K562 (cell line): ENCODE data around the gene LRPAP1. TPM values are rescaled to one million over a fixed set of nuclear protein-coding genes. Genes with fewer than 3 reads are reported as not detected.

Experiments used
- BMI1 ChIP-seq: fragments of 150-350 bp; IDR thresholded peaks from 2 replicates; pipeline ENCODE4 v1.6.1; 2014; ENCODE audit warnings: low read length
- CCNT2 ChIP-seq: IDR thresholded peaks from 2 replicates; pipeline ENCODE4 v1.6.1; 2011; ENCODE audit warnings: borderline replicate concordance, low read depth, mild to moderate bottlenecking, moderate library complexity, mixed read lengths, low read length; ENCODE audit not compliant: insufficient read length; ENCODE audit errors: extremely low read depth
- CREB3 ChIP-seq: fragments of 450-650 bp; conservative IDR thresholded peaks from 2 replicates; pipeline ENCODE4 v1.6.1; 2016; ENCODE audit warnings: missing genetic modification characterization, low read depth, mild to moderate bottlenecking, missing compliant biosample characterization, moderate library complexity
- NFIX ChIP-seq: fragments of 250-450 bp; sonication (Bioruptor Pico); IDR thresholded peaks from 2 replicates; pipeline ENCODE4 v1.4.0; 2020; ENCODE audit warnings: low read depth, mild to moderate bottlenecking, moderate library complexity
- PYGO2 ChIP-seq: fragments of 450-650 bp; IDR thresholded peaks from 2 replicates; pipeline ENCODE4 v1.6.1; 2016; ENCODE audit warnings: mild to moderate bottlenecking, missing genetic modification characterization, moderate library complexity, missing compliant biosample characterization
- SMAD3 ChIP-seq: fragments of 450-650 bp; formaldehyde crosslinking; conservative IDR thresholded peaks from 2 replicates; pipeline ENCODE4 v1.4.0; 2020; ENCODE audit warnings: mild to moderate bottlenecking
- SMC3 ChIP-seq: conservative IDR thresholded peaks from 2 replicates; pipeline ENCODE4 v1.6.1; 2011; ENCODE audit warnings: low read depth, low read length, improper control_type of control experiment; ENCODE audit not compliant: insufficient read depth
- ZBTB26 ChIP-seq: fragments of 450-650 bp; formaldehyde crosslinking; IDR thresholded peaks from 2 replicates; pipeline ENCODE4 v1.4.0; 2022; ENCODE audit warnings: missing genetic modification characterization
- ZHX1 ChIP-seq: fragments of 150-350 bp; conservative IDR thresholded peaks from 2 replicates; pipeline ENCODE4 v1.6.1; 2014; ENCODE audit warnings: low read length
- ZNF740 ChIP-seq, 3 experiments: fragments of 200-800 bp in 1 of 3; sonication (Bioruptor generic) in 1 of 3; sonication (generic) in 1 of 3; formaldehyde crosslinking in 1 of 3; IDR thresholded peaks; 2 replicates each; pipeline versions ENCODE4 v1.6.1 to v1.8.0; 2016 to 2022; ENCODE audit warnings: mild to moderate bottlenecking in 2 of 3, missing compliant biosample characterization in 2 of 3, missing genetic modification characterization in 2 of 3, missing genetic modification reagents in 1 of 3
- ZNF79 ChIP-seq: fragments of 250-450 bp; sonication (Bioruptor Pico); IDR thresholded peaks from 2 replicates; pipeline ENCODE4 v1.4.0; 2020; ENCODE audit warnings: low read depth, mild to moderate bottlenecking, moderate library complexity
- polyA plus RNA-seq, 8 experiments: library from polyadenylated mRNA; depleted of rRNA in 4 of 8; stranded (reverse) in 5 of 8; unstranded in 3 of 8; fragments of >200 nt; fragmentation: Nextera tagmentation in 2 of 8; fragmentation: Illumina TruSeq in 1 of 8; extraction: Ambion mirVana in 2 of 8; extraction: Trizol in 1 of 8; gene quantifications; 2 replicates each; pipeline versions ENCODE4 v1.2.1 to v1.2.3, GENCODE V29; 2011 to 2014; ENCODE audit warnings: inconsistent platforms in 1 of 8, missing spikeins in 1 of 8
- total RNA-seq, 7 experiments: library from RNA; depleted of rRNA in 6 of 7; stranded (reverse); fragments of >200 nt in 6 of 7; fragmentation: Illumina TruSeq in 2 of 7; extraction: Trizol in 2 of 7; gene quantifications; 2 replicates each; pipeline versions ENCODE4 v1.2.1 to v1.2.3, GENCODE V29; 2011 to 2021; ENCODE audit warnings: low replicate concordance in 1 of 7

LRPAP1 gene
- total and polyA plus RNA-seq, 9 of the 15 experiments (the other 6 are each of a cell fraction or from before 2014, with no cell fraction given), result 1.1 to 75.5 (median 41.8) TPM

- TF ChIP-seq CREB3 (no peak), SMAD3 (CRISPR knock-in tag) (no peak), CCNT2 (no peak), NFIX (CRISPR knock-in tag) (no peak), BMI1 (no peak), ZHX1 (no peak), ZBTB26 (no peak), ZNF740 (CRISPR knock-in tag; IDR thresholded peaks at IDR 0.05) (no peak), ZNF740 (tag; IDR thresholded peaks at IDR 0.05) (no peak), SMC3 (no peak), PYGO2 (tag) (no peak), ZNF79 (CRISPR knock-in tag) (no peak)
Observed at GRCh38 chr4:3491681-3492405, 40.4 kb downstream of the LRPAP1 start (continued).
